GM12878 (cell line): ENCODE measurements around the gene PRKAA1.
"Not testable (repeated sequence)": the region's sequence is repeated elsewhere in the genome, so short reads cannot be mapped to it uniquely, and the experiment has no call there.

Experiments
- CBX5 ChIP-seq: sonication (generic); IDR thresholded peaks from 2 replicates; pipeline ENCODE4 v1.6.1; 2016; ENCODE audit warnings: low read depth, moderate library complexity, mild to moderate bottlenecking, inconsistent platforms
- CEBPB ChIP-seq, 2 experiments: fragments of 150-350 bp in 1 of 2; IDR thresholded peaks; 2 replicates each; pipeline ENCODE4 v1.6.1; 2012 to 2014; ENCODE audit warnings: low read depth in 2 of 2, low read length in 2 of 2, borderline replicate concordance in 1 of 2, inconsistent platforms in 1 of 2
- EED ChIP-seq: sonication (generic); IDR thresholded peaks from 2 replicates; pipeline ENCODE4 v1.6.1; 2016; ENCODE audit warnings: antibody characterized with exemption, low read depth
- EZH2 ChIP-seq: IDR thresholded peaks from 2 replicates; pipeline ENCODE4 v1.6.1; 2012; ENCODE audit warnings: low read depth, mild to moderate bottlenecking, control low read depth, inconsistent platforms, low read length, borderline replicate concordance; ENCODE audit not compliant: control insufficient read depth
- JUND ChIP-seq: IDR thresholded peaks from 2 replicates; pipeline ENCODE4 v1.6.1; 2012; ENCODE audit warnings: low read depth, mild to moderate bottlenecking, low read length, improper control_type of control experiment, moderate library complexity
- MXI1 ChIP-seq: fragments of 150-350 bp; IDR thresholded peaks from 2 replicates; pipeline ENCODE4 v1.6.1; 2011; ENCODE audit warnings: low read depth, mild to moderate bottlenecking, inconsistent platforms, low read length, improper control_type of control experiment
- TCF7 ChIP-seq: IDR thresholded peaks from 2 replicates; pipeline ENCODE4 v1.6.1; 2014; ENCODE audit warnings: antibody characterized with exemption, borderline replicate concordance
- TF ChIP-seq, protein P1 (sequence below), 3 experiments: IDR thresholded peaks in 2 of 3; conservative IDR thresholded peaks in 1 of 3; 2 replicates each; pipeline ENCODE4 v1.5.1; 2011; ENCODE audit warnings: low read depth in 3 of 3, low read length in 3 of 3, mild to moderate bottlenecking in 3 of 3, control low read depth in 2 of 3, moderate library complexity in 2 of 3, inconsistent platforms in 1 of 3, mixed read lengths in 1 of 3; ENCODE audit not compliant: control insufficient read depth in 2 of 3, insufficient read depth in 1 of 3; ENCODE audit errors: extremely low read depth in 1 of 3
- TF ChIP-seq, protein P2 (sequence below): IDR thresholded peaks from 2 replicates; pipeline ENCODE4 v1.6.1; 2012; ENCODE audit warnings: low read depth, low read length, improper control_type of control experiment
- TF ChIP-seq, protein P3 (sequence below): fragments of 450-650 bp; IDR thresholded peaks from 2 replicates; pipeline ENCODE4 v1.6.1; 2016; ENCODE audit warnings: mild to moderate bottlenecking

DNA sequence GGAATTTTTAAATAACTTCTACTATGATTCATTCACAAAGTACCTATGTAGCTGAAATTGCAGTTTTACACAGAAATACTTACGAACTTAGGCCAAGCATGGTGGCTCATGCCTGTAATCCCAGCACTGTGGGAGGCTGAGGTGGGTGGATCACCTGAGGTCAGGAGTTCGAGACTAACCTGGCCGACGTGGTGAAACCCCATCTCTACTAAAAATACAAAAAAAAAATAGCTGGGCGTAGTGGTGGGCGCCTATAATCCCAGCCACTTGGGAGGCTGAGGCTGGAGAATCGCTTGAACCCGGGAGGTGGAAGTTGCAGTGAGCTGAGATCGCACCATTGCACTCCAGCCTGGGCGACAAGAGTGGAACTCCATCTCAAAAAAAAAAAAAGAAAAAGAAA, 5.5 kb downstream of the PRKAA1 start:
- TF ChIP-seq TCF7; JUND; EZH2; CBX5; MXI1; EED; CEBPB (IDR thresholded peaks at IDR 0.05; ENCODE audit: borderline replicate concordance in 1 of 2, low read depth in 2 of 2, low read length in 2 of 2): not testable (repeated sequence)
- TF ChIP-seq, protein P1, sequence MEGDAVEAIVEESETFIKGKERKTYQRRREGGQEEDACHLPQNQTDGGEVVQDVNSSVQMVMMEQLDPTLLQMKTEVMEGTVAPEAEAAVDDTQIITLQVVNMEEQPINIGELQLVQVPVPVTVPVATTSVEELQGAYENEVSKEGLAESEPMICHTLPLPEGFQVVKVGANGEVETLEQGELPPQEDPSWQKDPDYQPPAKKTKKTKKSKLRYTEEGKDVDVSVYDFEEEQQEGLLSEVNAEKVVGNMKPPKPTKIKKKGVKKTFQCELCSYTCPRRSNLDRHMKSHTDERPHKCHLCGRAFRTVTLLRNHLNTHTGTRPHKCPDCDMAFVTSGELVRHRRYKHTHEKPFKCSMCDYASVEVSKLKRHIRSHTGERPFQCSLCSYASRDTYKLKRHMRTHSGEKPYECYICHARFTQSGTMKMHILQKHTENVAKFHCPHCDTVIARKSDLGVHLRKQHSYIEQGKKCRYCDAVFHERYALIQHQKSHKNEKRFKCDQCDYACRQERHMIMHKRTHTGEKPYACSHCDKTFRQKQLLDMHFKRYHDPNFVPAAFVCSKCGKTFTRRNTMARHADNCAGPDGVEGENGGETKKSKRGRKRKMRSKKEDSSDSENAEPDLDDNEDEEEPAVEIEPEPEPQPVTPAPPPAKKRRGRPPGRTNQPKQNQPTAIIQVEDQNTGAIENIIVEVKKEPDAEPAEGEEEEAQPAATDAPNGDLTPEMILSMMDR (IDR thresholded peaks at IDR 0.05 in 2 of 3, conservative IDR thresholded peaks at IDR 0.05 in 1 of 3; ENCODE audit: control insufficient read depth in 2 of 3, extremely low read depth in 1 of 3, insufficient read depth in 1 of 3, low read depth in 3 of 3, low read length in 3 of 3): not testable (repeated sequence)
- TF ChIP-seq, protein P2, sequence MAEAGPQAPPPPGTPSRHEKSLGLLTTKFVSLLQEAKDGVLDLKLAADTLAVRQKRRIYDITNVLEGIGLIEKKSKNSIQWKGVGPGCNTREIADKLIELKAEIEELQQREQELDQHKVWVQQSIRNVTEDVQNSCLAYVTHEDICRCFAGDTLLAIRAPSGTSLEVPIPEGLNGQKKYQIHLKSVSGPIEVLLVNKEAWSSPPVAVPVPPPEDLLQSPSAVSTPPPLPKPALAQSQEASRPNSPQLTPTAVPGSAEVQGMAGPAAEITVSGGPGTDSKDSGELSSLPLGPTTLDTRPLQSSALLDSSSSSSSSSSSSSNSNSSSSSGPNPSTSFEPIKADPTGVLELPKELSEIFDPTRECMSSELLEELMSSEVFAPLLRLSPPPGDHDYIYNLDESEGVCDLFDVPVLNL: not testable (repeated sequence)
- TF ChIP-seq, protein P3, sequence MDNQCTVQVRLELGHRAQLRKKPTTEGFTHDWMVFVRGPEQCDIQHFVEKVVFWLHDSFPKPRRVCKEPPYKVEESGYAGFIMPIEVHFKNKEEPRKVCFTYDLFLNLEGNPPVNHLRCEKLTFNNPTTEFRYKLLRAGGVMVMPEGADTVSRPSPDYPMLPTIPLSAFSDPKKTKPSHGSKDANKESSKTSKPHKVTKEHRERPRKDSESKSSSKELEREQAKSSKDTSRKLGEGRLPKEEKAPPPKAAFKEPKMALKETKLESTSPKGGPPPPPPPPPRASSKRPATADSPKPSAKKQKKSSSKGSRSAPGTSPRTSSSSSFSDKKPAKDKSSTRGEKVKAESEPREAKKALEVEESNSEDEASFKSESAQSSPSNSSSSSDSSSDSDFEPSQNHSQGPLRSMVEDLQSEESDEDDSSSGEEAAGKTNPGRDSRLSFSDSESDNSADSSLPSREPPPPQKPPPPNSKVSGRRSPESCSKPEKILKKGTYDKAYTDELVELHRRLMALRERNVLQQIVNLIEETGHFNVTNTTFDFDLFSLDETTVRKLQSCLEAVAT: not testable (repeated sequence)
